GM12878 (cell line): Measurements from ENCODE around the gene ADAP1. TPM values are rescaled to one million over a fixed set of nuclear protein-coding genes. Genes with fewer than 3 reads are reported as not detected.

Experiments
- ATAC-seq: fragments of 200-7000 bp; cut with Tn5 transposase; 3 replicates; pipeline ENCODE4 v1.9.1; 2020; ENCODE audit warnings: mild to moderate bottlenecking, moderate library complexity
- BruUV-seq: library from RNA; stranded (reverse); fragments of 400-500 nt; replicated peaks from 2 replicates; lab custom pipeline; 2021; lab: Mats Ljungman, UMichigan
- CTCF ChIA-PET: fragments of 300-600 bp; sonication (Branson Sonifier 250); formaldehyde crosslinking; extraction: SDS; loops from one replicate; lab custom pipeline; 2021; ENCODE audit warnings: inconsistent platforms; lab: Yijun Ruan, JAX
- POLR2A ChIA-PET: fragments of 350-600 bp; formaldehyde crosslinking; extraction: SDS; loops from one replicate; lab custom pipeline; 2021; ENCODE audit warnings: inconsistent platforms; lab: Charles Lee
- RAD21 ChIA-PET: fragments of 300-600 bp; sonication (Branson Sonifier 250); formaldehyde crosslinking; loops from one replicate; lab custom pipeline; 2023; ENCODE audit warnings: antibody characterized with exemption; ENCODE audit not compliant: unreplicated experiment; lab: Charles Lee
- SMC1A ChIA-PET: fragments of 300-600 bp; sonication (Branson Sonifier 250); formaldehyde crosslinking; loops from one replicate; lab custom pipeline; 2023; ENCODE audit not compliant: unreplicated experiment, uncharacterized antibody; lab: Charles Lee
- DNase-seq: peaks from one replicate; pipeline ENCODE4 v3.0.0-alpha.2; 2011; ENCODE audit warnings: low read depth, low spot score
- FAIRE-seq: peaks from 3 replicates; lab custom pipeline; 2011; peaks lifted over from hg19 to GRCh38; lab: Jason Lieb, UNC
- H2AFZ ChIP-seq: 2 replicates; pipeline ENCODE4 v1.6.0; 2011; ENCODE audit warnings: low read depth, low read length, control low read depth; ENCODE audit not compliant: control insufficient read depth
- H3K27ac ChIP-seq: 2 replicates; pipeline ENCODE4 v1.5.1; 2011; ENCODE audit warnings: control low read depth; ENCODE audit not compliant: control insufficient read depth, insufficient read depth
- H3K27me3 ChIP-seq, 2 experiments: replicated peaks in 1 of 2; 2 replicates each; pipeline versions ENCODE4 v1.6.0 to v1.6.1; 2011; ENCODE audit warnings: low read length in 1 of 2; ENCODE audit not compliant: control insufficient read depth in 2 of 2, insufficient read depth in 2 of 2
- H3K36me3 ChIP-seq, 2 experiments: 2 replicates each; pipeline ENCODE4 v1.5.1; 2011; ENCODE audit warnings: low read length in 1 of 2; ENCODE audit not compliant: control insufficient read depth in 2 of 2, insufficient read depth in 2 of 2
- H3K4me1 ChIP-seq: 2 replicates; pipeline ENCODE4 v1.6.1; 2011; ENCODE audit warnings: mild to moderate bottlenecking, low read length, moderate library complexity, mixed read lengths; ENCODE audit not compliant: control insufficient read depth, insufficient read depth
- H3K4me2 ChIP-seq: 2 replicates; pipeline ENCODE4 v1.6.0; 2011; ENCODE audit warnings: control low read depth; ENCODE audit not compliant: control insufficient read depth, insufficient read depth
- H3K4me3 ChIP-seq: fragments of 200-600 bp; sonication (generic); 2 replicates; pipeline ENCODE4 v1.5.1; 2016
- H3K79me2 ChIP-seq: 2 replicates; pipeline ENCODE4 v1.6.0; 2011; ENCODE audit warnings: low read length; ENCODE audit not compliant: control insufficient read depth, insufficient read depth
- H3K9ac ChIP-seq: 2 replicates; pipeline ENCODE4 v1.8.0; 2011; ENCODE audit warnings: low read length, control low read depth, mixed read lengths; ENCODE audit not compliant: control insufficient read depth, insufficient read depth
- H3K9me3 ChIP-seq: replicated peaks from 3 replicates; pipeline ENCODE4 v1.5.1; 2011; ENCODE audit warnings: mild to moderate bottlenecking, low read length; ENCODE audit not compliant: control insufficient read depth, insufficient read depth
- H4K20me1 ChIP-seq: 2 replicates; pipeline ENCODE4 v1.6.0; 2011; ENCODE audit not compliant: control insufficient read depth, insufficient read depth
- HDAC6 ChIP-seq: fragments of 200-600 bp; sonication (generic); IDR thresholded peaks from one replicate; pipeline ENCODE4 v1.8.0; 2017; ENCODE audit warnings: antibody characterized with exemption; ENCODE audit not compliant: unreplicated experiment
- IRF4 ChIP-seq: IDR thresholded peaks from 2 replicates; pipeline ENCODE4 v1.6.1; 2011; ENCODE audit warnings: low read depth, low read length
- NFYB ChIP-seq: IDR thresholded peaks from 2 replicates; pipeline ENCODE4 v1.6.1; 2011; ENCODE audit warnings: low read depth, mild to moderate bottlenecking, low read length, improper control_type of control experiment, moderate library complexity; ENCODE audit not compliant: insufficient read depth
- POLR2AphosphoS5 ChIP-seq: IDR thresholded peaks from 2 replicates; pipeline ENCODE4 v1.6.1; 2011; ENCODE audit warnings: mild to moderate bottlenecking, low read length, inconsistent platforms
- SMARCA5 ChIP-seq: fragments of 450-650 bp; IDR thresholded peaks from 2 replicates; pipeline ENCODE4 v1.6.1; 2017; ENCODE audit warnings: mild to moderate bottlenecking
- SMC3 ChIP-seq: IDR thresholded peaks from 2 replicates; pipeline ENCODE4 v1.6.1; 2011; ENCODE audit warnings: low read length, improper control_type of control experiment, borderline replicate concordance
- ZBED1 ChIP-seq: IDR thresholded peaks from 2 replicates; pipeline ENCODE4 v1.6.1; 2016; ENCODE audit warnings: borderline replicate concordance
- ZNF217 ChIP-seq: fragments of 450-650 bp; IDR thresholded peaks from 2 replicates; pipeline ENCODE4 v1.6.1; 2017; ENCODE audit warnings: antibody characterized with exemption, mild to moderate bottlenecking
- ZNF24 ChIP-seq: fragments of 450-650 bp; IDR thresholded peaks from 2 replicates; pipeline ENCODE4 v1.6.1; 2017; ENCODE audit warnings: antibody characterized with exemption, mild to moderate bottlenecking
- WGBS: methylation state at CpG from one replicate; pipeline ENCODE4 v1.1.6; 2016; ENCODE audit warnings: low lambda C conversion rate; ENCODE audit not compliant: insufficient replicate concordance, insufficient coverage; ENCODE audit errors: missing lambda C conversion rate; 5-methylcytosine and 5-hydroxymethylcytosine counted together
- in situ Hi-C: fragments of 300-500 bp; cut with MboI; formaldehyde crosslinking; loops from 9 replicates; pipeline ENCODE4 v1.14.3; 2018; ENCODE audit warnings: mixed read lengths
- intact Hi-C: fragments of 100-400 bp; cut with micrococcal nuclease; formaldehyde crosslinking; loops from one replicate; pipeline ENCODE4 v1.14.2; 2022; ENCODE audit not compliant: unreplicated experiment
- polyA plus RNA-seq, 11 experiments: library from polyadenylated mRNA; depleted of rRNA in 4 of 11; unstranded in 6 of 11; stranded (reverse) in 5 of 11; fragments of >200 nt; fragmentation: Nextera tagmentation in 4 of 11; fragmentation: Illumina TruSeq in 1 of 11; extraction: Ambion mirVana in 4 of 11; extraction: Trizol in 1 of 11; gene quantifications; 1 replicate in 1 of 11; 2 replicates in 10 of 11; pipeline versions ENCODE4 v1.2.1 to v1.2.3, GENCODE V29; 2011 to 2016; ENCODE audit warnings: inconsistent platforms in 2 of 11, missing spikeins in 2 of 11, low read depth in 1 of 11
- total RNA-seq, 4 experiments: library from RNA; depleted of rRNA in 3 of 4; stranded (reverse); fragments of >200 nt in 3 of 4; fragmentation: Illumina TruSeq in 1 of 4; extraction: Trizol in 1 of 4; gene quantifications; 2 replicates each; pipeline versions ENCODE4 v1.2.1 to v1.2.3, GENCODE V29; 2013 to 2021
- TF ChIP-seq, protein P1 (sequence below): fragments of 450-650 bp; IDR thresholded peaks from 2 replicates; pipeline ENCODE4 v1.6.1; 2016; ENCODE audit warnings: mild to moderate bottlenecking
- TF ChIP-seq, protein P2 (sequence below): fragments of 450-650 bp; IDR thresholded peaks from 2 replicates; pipeline ENCODE4 v1.6.1; 2018; ENCODE audit warnings: borderline replicate concordance, mild to moderate bottlenecking; ENCODE audit not compliant: partially characterized antibody

ADAP1 gene
- total and polyA plus RNA-seq, 10 of the 15 experiments (the other 5 are each of a cell fraction or from before 2014, with no cell fraction given): 0.22 to 44.2 (median 22.0) TPM; not detected in 1

DNA sequence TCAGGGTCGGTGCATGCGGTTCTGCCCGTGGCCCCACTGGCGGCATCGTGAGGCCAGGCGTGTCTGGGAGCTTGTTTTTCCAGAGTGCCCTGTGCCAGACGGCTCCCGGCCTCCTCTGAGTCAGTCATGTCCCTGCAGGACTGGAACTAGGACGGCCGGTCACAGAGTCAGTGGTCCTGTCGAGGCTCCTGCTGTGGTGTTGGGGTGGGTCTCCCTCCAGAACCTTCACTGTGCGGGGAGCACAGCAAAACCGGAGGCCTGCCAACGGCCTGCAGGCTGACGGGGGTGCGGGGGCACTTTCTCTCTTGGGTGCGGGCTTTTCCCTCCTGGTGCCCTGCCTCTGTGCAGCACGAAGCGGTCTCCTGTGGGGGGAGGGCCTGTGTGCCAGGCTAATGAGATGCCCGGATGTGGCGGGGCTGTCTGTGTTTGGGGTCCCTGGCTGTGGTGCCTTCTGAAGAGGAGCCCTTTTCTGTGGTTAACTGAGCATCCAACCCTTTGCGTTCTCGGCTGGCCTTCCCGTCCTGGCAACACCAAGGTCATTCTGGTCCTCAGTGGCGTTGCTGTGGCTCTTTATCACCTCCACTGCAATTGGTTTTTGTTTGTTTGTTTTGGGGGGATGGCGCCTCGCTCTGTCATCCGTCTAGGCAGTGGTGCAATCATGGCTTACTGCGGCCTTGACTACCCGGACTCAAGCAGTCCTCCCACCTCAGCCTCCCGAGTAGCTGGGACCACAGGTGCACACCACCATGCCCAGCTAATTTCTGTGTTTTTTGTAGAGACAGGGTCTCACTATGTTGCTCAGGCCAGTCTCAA, 70.1 kb downstream of the ADAP1 start:
- in situ Hi-C loops: no loop called here
- no peak for DNase-seq
- H3K9me3 ChIP-seq: no peaks in the 10 kb centered on the region; the same call in 2 of the 3 replicates
- BruUV-seq: no TSS peak
- ChIA-PET SMC1A (no interaction called here), POLR2A (no interaction called here), RAD21 (no interaction called here), CTCF (interaction anchor here (0.6 kb wide), 1 partner anchor 12 kb away, joined by 3 read pairs; no protein-coding TSS in a partner anchor)
- H3K36me3 ChIP-seq: peaks cover 0 to 28% of the 10 kb centered on the region in 2 experiments; a peak in 3 of 4 replicates
- H3K4me1 ChIP-seq: no peaks in the 10 kb centered on the region
- WGBS: 97% methylated on average over 29 of the region's 31 CpGs
- no peak overlapping the region for H3K4me3 ChIP-seq
- H3K27ac ChIP-seq: no peak overlapping the region
- intact Hi-C loops: no loop called here
- peaks cover 40% of the 10 kb centered on the region for H3K79me2 ChIP-seq
- H2AFZ ChIP-seq: no peak overlapping the region
- H3K4me2 ChIP-seq: no peak overlapping the region
- peaks cover 3% of the 10 kb centered on the region; the same call in 1 of the 2 replicates for H4K20me1 ChIP-seq
- TF ChIP-seq POLR2AphosphoS5: no peak
- no peak overlapping the region for H3K9ac ChIP-seq
- FAIRE-seq: no peak
- H3K27me3 ChIP-seq: no peaks in the 10 kb centered on the region
- ATAC-seq: no peak

DNA sequence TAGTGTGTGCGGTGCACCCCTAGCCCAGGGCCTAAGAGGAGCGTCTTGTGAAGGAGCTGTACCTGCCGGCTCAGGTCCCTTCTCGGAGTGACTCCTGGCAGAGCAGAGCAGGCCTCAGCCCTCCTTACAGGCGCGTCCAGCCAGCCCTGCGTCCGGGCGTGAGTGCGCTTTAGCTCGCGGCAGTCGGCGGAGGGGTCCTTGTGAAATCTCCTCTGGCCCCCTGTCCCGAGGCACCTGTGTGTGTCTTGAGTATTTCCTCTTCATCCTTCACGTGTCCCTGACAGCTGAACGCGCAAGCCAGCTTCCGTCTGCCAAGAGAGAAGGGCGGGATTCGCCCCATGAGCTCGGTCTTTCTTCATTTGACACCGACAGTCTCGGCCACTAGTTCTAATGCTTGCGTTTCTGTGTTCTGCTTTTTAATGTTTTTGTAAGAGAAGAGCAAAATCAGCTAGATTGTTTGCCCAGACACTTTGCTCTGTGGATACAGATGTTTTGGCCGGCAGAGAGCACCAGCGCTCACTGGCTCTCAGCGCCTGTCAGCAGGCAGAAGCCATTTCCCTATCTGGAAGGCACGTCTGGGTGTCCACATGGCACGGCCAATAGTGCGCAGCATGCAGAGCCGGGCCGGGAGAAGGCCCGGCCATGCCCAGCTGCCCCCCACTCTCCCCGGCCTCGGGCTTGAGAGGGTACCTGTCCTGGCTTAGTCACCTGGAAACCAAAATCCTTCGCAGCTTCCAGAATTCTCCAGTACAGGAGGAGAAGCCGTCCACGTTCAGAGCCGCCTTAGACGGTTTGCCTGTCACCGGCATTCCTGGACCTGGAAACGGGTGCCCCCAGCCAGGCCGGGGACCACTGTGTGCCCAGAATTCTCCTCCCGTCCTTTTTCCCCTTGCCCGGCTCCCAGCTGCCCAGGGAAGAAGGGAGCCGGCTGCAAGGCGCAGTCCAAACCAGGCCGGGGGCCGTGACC, 71.1 kb downstream of the ADAP1 start:
- ChIA-PET POLR2A (no interaction called here), SMC1A (no interaction called here), CTCF (no interaction called here), RAD21 (no interaction called here)
- H4K20me1 ChIP-seq: peaks cover 3% of the 10 kb centered on the region; the same call in 1 of the 2 replicates
- H3K79me2 ChIP-seq: peaks cover 50% of the 10 kb centered on the region
- H3K27ac ChIP-seq: no peak overlapping the region
- in situ Hi-C loops: no loop called here
- BruUV-seq: no TSS peak
- no peak overlapping the region for H3K9ac ChIP-seq
- 97% methylated on average over 48 of the region's 50 CpGs for WGBS
- H3K27me3 ChIP-seq: no peaks in the 10 kb centered on the region
- peaks cover 0 to 19% of the 10 kb centered on the region in 2 experiments; a peak in 3 of 4 replicates for H3K36me3 ChIP-seq
- no peak for DNase-seq
- no peaks in the 10 kb centered on the region; the same call in 2 of the 3 replicates for H3K9me3 ChIP-seq
- intact Hi-C loops: no loop called here
- H3K4me3 ChIP-seq: no peak overlapping the region
- FAIRE-seq: no peak
- no peak overlapping the region for H3K4me2 ChIP-seq
- H2AFZ ChIP-seq: no peak overlapping the region
- ATAC-seq: no peak
- no peaks in the 10 kb centered on the region for H3K4me1 ChIP-seq
- TF ChIP-seq, protein P1, sequence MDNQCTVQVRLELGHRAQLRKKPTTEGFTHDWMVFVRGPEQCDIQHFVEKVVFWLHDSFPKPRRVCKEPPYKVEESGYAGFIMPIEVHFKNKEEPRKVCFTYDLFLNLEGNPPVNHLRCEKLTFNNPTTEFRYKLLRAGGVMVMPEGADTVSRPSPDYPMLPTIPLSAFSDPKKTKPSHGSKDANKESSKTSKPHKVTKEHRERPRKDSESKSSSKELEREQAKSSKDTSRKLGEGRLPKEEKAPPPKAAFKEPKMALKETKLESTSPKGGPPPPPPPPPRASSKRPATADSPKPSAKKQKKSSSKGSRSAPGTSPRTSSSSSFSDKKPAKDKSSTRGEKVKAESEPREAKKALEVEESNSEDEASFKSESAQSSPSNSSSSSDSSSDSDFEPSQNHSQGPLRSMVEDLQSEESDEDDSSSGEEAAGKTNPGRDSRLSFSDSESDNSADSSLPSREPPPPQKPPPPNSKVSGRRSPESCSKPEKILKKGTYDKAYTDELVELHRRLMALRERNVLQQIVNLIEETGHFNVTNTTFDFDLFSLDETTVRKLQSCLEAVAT: no peak
- no peak for TF ChIP-seq ZNF24
- no peak for TF ChIP-seq ZNF217
- no peak for TF ChIP-seq HDAC6
- TF ChIP-seq, protein P2, sequence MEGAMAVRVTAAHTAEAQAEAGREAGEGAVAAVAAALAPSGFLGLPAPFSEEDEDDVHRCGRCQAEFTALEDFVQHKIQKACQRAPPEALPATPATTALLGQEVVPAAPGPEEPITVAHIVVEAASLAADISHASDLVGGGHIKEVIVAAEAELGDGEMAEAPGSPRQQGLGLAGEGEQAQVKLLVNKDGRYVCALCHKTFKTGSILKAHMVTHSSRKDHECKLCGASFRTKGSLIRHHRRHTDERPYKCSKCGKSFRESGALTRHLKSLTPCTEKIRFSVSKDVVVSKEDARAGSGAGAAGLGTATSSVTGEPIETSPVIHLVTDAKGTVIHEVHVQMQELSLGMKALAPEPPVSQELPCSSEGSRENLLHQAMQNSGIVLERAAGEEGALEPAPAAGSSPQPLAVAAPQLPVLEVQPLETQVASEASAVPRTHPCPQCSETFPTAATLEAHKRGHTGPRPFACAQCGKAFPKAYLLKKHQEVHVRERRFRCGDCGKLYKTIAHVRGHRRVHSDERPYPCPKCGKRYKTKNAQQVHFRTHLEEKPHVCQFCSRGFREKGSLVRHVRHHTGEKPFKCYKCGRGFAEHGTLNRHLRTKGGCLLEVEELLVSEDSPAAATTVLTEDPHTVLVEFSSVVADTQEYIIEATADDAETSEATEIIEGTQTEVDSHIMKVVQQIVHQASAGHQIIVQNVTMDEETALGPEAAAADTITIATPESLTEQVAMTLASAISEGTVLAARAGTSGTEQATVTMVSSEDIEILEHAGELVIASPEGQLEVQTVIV: no peak
- TF ChIP-seq SMARCA5: no peak
- TF ChIP-seq IRF4: no peak
- TF ChIP-seq SMC3: no peak
- no peak for TF ChIP-seq ZBED1
- TF ChIP-seq NFYB: no peak
